NCI-H526 (cell line): ENCODE measurements around the gene LRFN4.
"Not testable (repeated sequence)": the region's sequence is repeated elsewhere in the genome, so short reads cannot be mapped to it uniquely, and the experiment has no call there.

Experiments used
- DNase-seq, 2 experiments: peaks; one replicate each; lab custom pipeline; 2025; lab: John Stamatoyannopoulos, UW

The LRFN4 gene

GRCh38 chr11:66856496-66857233, at the start of gene LRFN4:
Gene LRFN4 (plus strand): TSS chr11:66857064. CDS start chr11:66857745, 681 bp downstream.
- DNase-seq, result peak; percentile 83 to 92

- DNase-seq, result no peak
These were observed 47.3 kb upstream of the LRFN4 start for GRCh38 chr11:66809592-66809991.

GRCh38 chr11:66810576-66811185, 46.2 kb upstream of the LRFN4 start:
- DNase-seq, result no peak

- DNase-seq, result no peak
These were observed 42.2 kb upstream of the LRFN4 start for GRCh38 chr11:66814678-66815077.

DNA sequence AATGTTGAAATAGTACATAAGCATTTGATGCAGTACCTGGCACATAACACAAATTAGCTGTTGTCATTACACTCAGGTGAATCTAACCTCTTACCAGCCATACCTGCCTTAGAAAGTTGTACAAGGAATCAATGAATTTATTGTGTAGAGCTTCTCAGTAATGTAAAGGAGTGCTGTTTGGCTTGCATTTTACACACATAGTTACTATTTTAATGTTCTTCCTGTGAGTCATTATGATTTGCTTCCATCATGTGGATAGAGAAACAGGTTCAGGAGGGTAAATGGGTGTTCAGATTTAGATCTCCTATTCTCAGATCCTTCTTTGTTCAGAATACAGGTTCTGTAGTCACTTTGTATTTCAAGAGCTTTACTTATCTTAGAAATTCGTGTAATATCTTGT, 41.2 kb upstream of the LRFN4 start:
- no peak for DNase-seq

DNA sequence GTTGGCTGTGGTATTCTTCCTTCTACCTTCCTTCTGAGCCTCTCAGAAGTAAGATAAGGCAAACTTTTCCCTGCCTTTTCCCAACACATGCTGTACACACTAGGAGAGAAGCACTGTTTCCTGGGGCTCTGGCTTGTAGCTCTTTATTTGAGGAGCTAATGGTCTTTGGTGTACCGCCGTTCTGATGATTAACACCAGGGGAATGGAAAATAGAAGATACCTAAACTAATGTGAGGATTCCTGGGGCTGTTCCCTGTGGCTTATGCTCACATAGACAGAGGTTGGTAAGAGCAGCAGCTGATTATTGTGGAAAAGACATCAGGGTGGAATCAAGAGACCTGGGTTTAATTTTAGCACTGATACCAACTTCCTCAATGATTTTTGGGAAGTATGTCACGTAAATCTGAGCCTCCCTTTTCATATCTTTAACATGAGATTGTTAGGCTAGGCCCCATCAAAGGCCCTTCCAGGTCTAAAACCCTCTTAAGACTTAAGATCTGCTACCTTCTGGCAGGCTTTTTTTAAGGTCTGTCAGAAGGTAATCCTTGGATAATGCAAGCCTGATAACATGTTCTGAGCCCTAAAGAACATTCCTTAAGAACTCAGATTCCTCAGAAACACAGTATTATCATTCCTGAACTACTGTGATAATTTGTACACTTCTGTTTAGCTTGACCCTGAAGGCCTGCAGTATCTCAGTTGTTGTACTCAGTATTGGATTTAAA, 38.5 kb upstream of the LRFN4 start:
- no peak for DNase-seq

DNA sequence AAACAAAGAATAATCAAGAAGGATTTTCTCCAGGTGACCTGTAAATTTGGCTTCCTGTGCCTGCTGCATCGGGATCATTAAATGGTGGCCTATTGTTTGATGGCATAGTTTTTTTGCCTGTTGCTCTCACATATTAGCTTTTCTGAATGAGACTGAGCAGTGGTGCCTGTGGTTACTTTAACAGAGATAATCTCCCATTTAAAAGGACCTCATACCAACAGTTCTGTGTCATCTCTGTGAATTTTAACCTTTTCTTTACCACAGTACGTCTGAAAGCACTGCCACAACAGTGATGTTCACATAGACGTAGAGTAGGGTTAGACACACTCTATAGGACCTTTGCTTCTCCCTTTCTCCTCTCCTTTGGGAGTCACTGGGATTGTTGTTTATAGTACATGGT, 36.5 kb upstream of the LRFN4 start:
- no peak for DNase-seq

- no peak for DNase-seq
These were observed 36.0 kb upstream of the LRFN4 start for GRCh38 chr11:66820901-66821300.

GRCh38 chr11:66823700-66824099, 33.2 kb upstream of the LRFN4 start:
- DNase-seq, result no peak

DNA sequence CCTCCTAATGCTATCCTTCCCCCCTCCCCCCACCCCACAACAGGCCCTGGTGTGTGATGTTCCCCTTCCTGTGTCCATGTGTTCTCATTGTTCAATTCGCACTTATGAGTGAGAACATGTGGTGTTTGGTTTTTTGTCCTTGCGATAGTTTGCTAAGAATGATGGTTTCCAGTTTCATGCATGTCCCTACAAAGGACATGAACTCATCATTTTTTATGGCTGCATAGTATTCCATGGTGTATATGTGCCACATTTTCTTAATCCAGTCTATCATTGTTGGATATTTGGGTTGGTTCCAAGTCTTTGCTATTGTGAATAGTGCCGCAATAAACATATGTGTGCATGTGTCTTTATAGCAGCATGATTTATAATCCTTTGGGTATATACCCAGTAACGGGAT, 32.3 kb upstream of the LRFN4 start:
- DNase-seq, result not testable (repeated sequence)

- DNase-seq, result no peak
These were observed 22.4 kb upstream of the LRFN4 start for GRCh38 chr11:66834539-66834845.

DNA sequence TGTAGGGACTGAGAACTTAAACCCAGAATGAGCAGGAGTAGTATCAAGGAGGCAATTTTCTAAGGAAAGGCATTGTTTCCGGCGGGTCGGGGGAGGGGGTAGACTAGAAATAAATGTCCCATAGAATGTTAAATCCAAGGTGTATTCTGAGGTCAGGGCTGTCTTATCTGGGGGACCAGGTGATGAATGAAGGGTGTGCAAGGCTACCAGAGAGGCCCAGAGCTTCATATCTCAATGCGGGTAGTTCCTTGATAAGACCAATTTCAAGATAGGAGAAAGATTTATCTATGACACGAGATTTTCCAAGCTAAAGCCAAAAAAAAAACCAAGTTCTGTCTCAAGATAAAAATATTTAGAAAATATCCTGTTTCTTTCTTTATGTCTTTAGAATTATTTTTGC, 21.9 kb upstream of the LRFN4 start:
- DNase-seq, result no peak

GRCh38 chr11:66835768-66836405, 21.0 kb upstream of the LRFN4 start:
- DNase-seq, result peak in 1 of 2 experiments; percentile 34

DNA sequence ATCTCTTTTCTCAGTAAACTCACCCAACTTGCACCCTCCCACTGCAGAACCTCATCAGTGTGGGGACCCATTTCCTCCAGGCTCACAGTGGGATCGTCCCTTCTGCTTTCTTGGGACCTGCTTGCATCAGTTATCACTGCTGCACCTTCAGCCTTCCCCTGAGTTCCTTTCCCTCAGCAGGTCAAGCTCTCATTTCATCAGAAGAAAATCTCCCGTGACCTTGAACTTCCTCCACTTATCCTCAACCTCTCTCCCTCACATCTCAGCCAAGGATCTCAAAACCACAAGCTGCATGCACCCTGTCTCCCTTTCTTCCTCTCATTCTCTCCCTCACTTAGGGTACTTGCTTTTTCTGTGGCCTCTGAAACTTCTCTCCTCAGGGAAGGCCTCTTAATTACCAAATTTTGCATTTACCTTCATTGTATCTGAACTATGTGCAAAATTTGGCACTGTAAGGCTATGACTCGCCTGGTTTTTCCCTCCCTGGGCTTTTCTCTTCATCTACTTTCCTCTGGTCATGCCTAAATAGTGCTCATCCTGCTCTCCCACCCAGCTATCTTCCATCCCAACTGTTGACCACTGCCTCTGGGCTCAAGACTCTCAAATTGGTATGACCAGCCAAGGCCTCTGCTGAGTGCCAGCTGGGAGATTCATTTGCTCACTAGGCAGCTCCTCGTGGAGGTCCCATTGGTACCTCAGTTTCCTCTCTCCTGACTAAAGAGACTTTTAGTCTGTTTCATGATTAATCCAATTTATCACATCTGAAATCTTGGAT, 16.4 kb upstream of the LRFN4 start:
- DNase-seq, result no peak

- no peak for DNase-seq
These were observed 15.0 kb upstream of the LRFN4 start for GRCh38 chr11:66841861-66842260.

DNA sequence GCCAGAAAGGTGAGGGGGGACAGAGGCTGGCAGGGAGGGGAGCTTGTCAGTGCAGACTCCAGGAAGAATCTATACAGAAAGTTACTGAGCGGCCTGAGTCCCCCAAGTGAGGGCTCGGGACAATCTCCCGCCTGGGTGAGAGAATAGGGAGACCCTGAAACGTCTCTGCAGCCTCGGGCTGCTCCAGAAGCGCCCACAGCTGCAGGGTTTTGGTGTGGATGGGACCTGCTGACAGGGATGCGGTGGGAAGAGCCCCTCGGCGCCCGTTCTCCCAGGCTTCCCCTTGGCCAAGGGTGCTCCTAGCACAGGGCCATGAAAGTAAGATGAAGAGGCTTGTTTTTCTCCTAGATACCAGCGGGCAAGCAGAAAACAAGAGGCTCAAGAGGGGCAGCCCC, 14.4 kb upstream of the LRFN4 start:
- no peak for DNase-seq

DNA sequence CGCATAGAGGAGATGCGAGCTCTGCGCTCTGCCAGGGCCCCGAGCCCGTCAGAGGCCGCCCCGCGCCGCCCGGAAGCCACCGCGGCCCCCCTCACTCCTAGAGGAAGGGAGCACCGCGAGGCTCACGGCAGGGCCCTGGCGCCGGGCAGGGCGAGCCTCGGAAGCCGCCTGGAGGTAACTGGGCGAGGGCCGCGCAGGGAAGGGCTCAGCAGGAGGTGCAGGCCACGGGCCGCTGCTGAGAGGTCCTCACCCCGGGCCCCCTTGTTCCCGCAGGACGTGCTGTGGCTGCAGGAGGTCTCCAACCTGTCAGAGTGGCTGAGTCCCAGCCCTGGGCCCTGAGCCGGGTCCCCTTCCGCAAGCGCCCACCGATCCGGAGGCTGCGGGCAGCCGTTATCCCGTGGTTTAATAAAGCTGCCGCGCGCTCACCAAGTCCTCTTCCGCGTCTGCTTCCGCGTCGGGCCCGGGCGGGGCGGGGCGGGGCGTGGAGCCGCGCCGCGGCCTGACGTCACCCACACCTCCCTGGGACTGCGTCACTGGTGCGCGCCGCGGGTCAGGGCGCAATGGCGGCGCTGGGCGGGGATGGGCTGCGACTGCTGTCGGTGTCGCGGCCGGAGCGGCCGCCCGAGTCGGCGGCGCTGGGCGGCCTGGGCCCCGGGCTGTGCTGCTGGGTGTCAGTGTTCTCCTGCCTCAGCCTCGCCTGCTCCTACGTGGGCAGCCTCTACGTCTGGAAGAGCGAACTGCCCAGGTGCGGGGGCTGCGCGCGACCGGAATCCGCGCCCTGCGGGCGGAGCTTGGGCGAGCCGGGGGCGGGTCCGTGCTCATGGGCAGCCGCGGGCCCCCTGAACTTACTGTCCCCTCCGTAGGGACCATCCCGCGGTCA, 13.7 kb upstream of the LRFN4 start, which contains the start of gene RCE1:
Gene RCE1 (plus strand): TSS at position 546 of the 880 bp plus-strand sequence. CDS start 15 bp downstream, at position 561.
- DNase-seq, result peak; percentile 51 to 95

DNA sequence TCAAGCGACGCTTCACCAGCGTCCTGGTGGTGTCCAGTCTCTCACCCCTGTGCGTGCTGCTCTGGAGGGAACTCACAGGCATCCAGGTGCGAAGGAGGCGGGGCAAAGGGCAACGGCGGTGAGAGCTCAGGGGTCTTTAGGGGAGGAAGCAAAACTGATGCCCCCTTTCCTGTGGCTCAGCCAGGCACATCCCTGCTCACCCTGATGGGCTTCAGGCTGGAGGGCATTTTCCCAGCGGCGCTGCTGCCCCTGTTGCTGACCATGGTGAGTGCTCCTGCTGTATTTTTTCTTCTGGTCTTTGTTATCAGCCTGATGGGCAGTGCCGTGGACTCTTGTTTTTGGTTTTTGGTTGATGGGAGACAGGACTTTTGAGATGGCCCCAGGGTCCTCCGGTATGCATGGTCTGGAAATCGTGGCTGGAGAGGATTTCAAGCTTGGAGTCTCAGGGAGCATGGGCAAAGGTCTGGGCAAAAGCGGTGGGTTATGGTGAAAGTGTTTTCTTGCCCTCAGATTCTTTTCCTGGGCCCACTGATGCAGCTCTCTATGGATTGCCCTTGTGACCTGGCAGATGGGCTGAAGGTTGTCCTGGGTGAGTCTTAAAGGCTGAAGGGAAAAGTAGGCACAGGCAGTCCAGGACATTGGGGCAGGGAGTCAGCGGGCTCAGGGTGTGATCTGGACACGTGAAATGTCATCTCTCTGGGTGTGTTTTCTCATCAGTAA, 12.9 kb upstream of the LRFN4 start:
- no peak for DNase-seq

DNA sequence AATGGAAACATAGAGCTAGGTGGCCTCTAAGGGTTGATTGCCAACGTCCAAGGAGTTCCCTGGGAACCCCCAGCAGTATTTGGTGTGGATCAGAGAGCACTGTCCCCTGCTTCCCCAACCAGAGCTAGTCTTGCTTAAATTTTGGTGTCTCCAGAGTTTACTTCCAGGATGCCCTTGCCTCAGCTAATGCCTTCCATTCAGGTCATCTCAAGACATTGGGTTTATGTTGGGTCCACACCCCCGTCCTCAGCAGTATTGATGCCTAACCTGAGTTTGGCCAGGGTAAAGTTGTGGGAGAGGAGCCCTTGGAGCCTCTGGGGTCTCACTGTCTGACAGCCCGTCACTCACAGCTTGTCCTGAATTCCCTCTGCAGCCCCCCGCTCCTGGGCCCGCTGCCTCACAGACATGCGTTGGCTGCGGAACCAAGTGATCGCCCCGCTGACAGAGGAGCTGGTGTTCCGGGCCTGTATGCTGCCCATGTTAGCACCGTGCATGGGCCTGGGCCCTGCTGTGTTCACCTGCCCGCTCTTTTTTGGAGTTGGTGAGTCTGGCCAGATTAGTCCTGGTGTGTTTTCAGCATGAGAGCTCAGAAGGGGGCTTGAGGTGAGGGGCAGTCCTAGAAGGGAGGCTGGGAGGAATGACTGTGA, 12.2 kb upstream of the LRFN4 start:
- no peak for DNase-seq
